GM12874 (cell line): ENCODE results near the gene CELA1.

Source experiments
- TF ChIP-seq, protein P1 (sequence below): IDR thresholded peaks from 2 replicates; pipeline ENCODE4 v1.5.1; 2011; ENCODE audit warnings: low read depth, mild to moderate bottlenecking, control low read depth, low read length, moderate library complexity; ENCODE audit not compliant: insufficient read depth

CELA1 gene

DNA sequence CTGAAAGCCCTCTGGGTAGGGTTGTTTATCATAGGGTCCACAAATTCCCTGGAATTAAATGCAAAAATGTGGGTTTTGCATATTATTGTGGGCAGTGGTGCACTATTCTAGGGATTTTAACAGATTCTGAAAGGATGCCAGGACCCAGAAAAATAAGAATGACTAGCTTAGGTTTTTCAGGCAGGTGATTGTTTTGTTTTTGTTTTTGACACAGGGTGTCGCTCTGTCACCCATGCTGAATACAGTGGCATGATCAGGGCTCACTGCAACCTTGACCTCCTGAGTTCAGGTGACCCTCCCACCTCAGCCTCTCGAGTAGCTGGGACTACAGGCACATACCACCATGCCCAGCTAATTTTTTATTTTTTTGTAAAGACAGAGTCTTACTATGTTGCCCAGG, 25.5 kb upstream of the CELA1 start:
- TF ChIP-seq, protein P1, sequence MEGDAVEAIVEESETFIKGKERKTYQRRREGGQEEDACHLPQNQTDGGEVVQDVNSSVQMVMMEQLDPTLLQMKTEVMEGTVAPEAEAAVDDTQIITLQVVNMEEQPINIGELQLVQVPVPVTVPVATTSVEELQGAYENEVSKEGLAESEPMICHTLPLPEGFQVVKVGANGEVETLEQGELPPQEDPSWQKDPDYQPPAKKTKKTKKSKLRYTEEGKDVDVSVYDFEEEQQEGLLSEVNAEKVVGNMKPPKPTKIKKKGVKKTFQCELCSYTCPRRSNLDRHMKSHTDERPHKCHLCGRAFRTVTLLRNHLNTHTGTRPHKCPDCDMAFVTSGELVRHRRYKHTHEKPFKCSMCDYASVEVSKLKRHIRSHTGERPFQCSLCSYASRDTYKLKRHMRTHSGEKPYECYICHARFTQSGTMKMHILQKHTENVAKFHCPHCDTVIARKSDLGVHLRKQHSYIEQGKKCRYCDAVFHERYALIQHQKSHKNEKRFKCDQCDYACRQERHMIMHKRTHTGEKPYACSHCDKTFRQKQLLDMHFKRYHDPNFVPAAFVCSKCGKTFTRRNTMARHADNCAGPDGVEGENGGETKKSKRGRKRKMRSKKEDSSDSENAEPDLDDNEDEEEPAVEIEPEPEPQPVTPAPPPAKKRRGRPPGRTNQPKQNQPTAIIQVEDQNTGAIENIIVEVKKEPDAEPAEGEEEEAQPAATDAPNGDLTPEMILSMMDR = no peak

DNA sequence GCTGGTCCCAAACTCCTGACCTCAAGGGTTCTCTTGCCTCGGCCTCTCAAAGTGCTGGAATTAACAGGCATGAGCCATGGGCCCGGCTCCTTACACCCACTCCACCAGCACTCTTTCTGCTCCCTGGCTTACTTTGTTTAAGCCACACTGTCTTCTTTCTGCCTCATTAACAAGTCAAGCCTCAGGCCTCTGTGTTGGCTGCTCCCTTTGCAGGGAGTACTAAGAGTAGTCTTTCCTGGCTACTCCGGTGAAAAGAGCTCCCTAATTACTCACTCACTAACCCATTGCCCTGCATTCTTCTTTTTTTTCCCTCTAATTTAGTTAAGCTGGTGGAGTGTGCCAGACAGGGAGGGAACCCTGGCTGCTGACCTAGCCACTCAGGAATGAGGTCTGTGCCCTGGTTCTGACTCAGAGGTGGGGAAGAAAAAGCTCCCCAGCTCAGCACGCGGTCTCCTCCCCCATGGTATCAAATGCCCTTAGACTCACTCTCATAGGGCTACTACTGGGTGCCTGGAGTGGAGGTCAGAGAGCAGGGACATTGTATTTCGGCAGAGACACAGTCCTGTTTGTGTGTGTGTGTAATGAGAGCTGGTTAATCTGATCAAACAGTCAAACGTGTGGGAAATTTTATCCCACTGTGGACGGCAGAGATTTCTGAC, 24.9 kb upstream of the CELA1 start:
- TF ChIP-seq, protein P1 = no peak

DNA sequence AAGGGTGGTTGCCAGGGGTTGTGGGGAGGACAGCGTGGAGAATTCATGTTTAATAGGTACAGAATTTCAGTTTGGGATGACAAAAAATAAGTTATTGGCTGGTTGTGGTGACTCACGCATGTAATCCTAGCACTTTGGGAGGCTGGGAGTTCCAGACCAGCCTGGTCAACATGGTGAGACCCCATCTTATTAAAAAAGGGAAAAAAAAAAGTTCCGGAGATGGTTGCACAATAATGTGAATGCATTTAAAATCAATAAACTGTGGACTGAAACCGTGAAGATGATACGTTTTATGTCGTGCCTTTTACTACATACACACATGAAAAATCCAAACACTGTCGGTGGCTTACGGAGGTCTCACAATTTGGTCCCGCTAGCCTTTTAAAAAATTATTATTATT, 24.2 kb upstream of the CELA1 start:
- TF ChIP-seq, protein P1 = no peak

DNA sequence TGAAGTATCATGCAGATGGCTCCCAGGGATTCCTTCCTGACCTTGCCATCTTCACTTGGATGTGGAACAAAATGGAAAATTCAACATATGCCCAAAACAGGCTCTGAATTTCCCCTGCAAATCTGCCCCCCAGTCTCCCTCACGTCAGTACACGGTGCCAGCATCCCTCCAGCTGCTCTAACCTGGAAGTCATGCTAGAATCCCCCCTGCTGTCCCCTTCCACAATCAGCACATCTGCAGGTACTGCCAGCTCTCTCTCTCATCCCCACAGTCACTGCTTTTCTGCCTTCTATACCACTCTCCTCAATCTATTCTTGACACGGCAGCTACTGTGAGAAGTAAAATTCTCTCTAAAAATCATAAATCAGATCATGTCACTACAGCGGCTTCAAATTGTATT, 23.1 kb upstream of the CELA1 start:
- TF ChIP-seq, protein P1 = no peak

DNA sequence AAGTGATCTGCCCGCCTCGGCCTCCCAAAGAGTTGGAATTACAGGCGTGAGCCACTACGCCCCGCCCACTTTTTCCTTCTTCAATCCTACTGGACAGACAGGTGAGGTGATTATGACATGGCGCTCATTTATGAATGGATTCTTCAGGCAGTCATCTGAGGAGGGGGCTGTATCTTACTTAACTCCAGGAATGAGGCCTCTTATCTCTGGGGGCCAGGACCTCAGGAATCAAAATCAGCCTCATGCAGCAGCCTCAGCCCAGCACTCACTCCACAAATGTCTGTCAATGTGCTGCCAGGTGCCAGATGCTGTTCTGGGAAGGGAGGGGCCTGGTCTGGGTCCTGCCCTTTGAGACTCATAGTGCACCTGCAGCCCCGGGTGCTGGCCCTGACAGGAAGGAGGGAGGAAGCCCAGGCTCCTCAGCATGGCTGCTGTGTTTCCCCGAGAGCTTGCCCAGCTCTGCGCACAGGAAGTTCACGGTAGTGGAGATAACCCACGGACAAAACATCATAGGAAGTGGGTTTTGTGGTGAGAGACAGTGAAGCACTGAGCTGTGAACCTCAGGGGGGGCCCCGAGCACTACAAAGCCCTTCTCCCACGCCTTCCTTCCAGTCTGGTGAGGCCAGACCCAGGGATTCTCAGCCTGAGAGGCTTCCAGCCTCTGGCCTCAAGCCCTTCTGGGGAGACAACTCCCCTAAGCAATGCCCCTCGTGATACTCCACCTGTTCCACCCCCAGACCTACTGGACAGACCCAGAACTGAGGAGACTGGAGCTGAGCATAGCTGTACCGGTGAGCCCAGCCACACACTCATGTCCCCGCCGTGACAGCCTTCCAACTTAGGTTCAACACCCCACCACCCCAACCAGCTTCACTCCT, 22.4 kb upstream of the CELA1 start:
- TF ChIP-seq, protein P1 = no peak

DNA sequence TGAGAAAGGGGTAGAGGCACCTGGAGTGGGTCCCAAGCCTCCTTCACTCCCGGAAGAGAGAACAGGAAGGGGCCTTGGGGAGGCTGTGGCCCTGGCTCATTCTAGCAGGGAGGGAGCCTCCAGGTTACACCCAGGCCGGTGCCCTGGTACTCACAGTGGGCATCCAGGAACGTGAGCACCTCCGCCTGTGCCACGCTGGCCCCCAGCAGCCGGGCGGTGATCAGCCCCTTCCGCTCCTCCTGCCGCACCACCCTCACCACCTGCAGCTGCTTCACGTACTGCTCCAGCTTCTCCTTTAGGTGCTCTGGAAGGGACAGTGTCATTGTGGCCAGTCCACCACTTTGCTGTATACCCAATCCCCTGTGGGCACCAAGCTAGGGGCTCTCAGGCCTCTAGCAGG, 18.8 kb upstream of the CELA1 start:
- TF ChIP-seq, protein P1 = no peak

DNA sequence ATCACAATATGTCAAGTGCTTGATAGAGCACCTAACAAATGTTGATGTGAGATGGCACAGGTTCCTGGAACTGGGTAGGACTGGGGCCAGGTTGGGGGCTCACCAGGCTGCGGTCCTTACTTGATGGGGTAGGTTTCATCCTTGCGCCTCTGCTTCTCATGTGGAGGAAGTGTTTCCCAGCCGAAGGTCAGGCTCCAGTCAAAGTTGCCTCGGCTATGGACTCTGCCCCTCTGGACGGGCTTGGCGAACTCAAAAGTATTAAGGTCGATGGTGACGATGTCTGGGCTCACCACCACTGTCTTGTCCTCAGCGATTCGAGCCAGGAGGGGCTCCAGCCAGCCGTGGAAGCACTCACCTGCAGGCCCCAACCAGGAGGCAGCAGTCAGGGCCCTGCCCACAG, 17.5 kb upstream of the CELA1 start:
- TF ChIP-seq, protein P1 = no peak
